DOHH2 (cell line): ENCODE measurements around the gene CD164L2.

Experiments
- H3F3A ChIP-seq: fragments of 200-600 bp; sonication (generic), shearing (Covaris generic); 2 replicates; pipeline ENCODE4 v1.6.0; 2016; ENCODE audit warnings: antibody characterized with exemption, mild to moderate bottlenecking; ENCODE audit not compliant: control insufficient read depth, insufficient read depth
- H3K27ac ChIP-seq: fragments of 200-600 bp; sonication (generic); 2 replicates; pipeline ENCODE4 v1.5.1; 2014; ENCODE audit warnings: low read depth, mild to moderate bottlenecking, low read length, moderate library complexity
- H3K27me3 ChIP-seq: fragments of 200-600 bp; sonication (generic); 2 replicates; pipeline ENCODE4 v1.6.1; 2014; ENCODE audit warnings: mild to moderate bottlenecking, low read length, mixed read lengths; ENCODE audit not compliant: control insufficient read depth
- H3K36me3 ChIP-seq: fragments of 200-600 bp; sonication (generic); 2 replicates; pipeline ENCODE4 v1.6.1; 2014; ENCODE audit warnings: mild to moderate bottlenecking, low read length, moderate library complexity, mixed read lengths; ENCODE audit not compliant: control insufficient read depth
- H3K4me1 ChIP-seq: fragments of 200-600 bp; sonication (generic); 2 replicates; pipeline ENCODE4 v1.6.1; 2014; ENCODE audit warnings: mild to moderate bottlenecking, low read length, mixed read lengths; ENCODE audit not compliant: control insufficient read depth
- H3K4me2 ChIP-seq: fragments of 200-600 bp; sonication (generic); 2 replicates; pipeline ENCODE4 v1.6.0; 2014; ENCODE audit warnings: mild to moderate bottlenecking, low read length, moderate library complexity
- H3K4me3 ChIP-seq: fragments of 200-600 bp; sonication (generic); 2 replicates; pipeline ENCODE4 v1.5.1; 2014; ENCODE audit warnings: mild to moderate bottlenecking, low read length, mixed read lengths
- H3K79me2 ChIP-seq: fragments of 200-600 bp; sonication (generic); 2 replicates; pipeline ENCODE4 v1.6.1; 2014; ENCODE audit warnings: mild to moderate bottlenecking, low read length, mixed read lengths; ENCODE audit not compliant: control insufficient read depth
- H3K9me2 ChIP-seq: fragments of 200-600 bp; sonication (generic); replicated peaks from 2 replicates; pipeline ENCODE4 v1.6.1; 2014; ENCODE audit warnings: mild to moderate bottlenecking, low read length, mixed read lengths; ENCODE audit not compliant: control insufficient read depth
- H3K9me3 ChIP-seq: fragments of 200-600 bp; sonication (generic); 2 replicates; pipeline ENCODE4 v1.6.1; 2014; ENCODE audit warnings: antibody characterized with exemption, low read length, mixed read lengths; ENCODE audit not compliant: control insufficient read depth, insufficient read depth
- H4K20me1 ChIP-seq: fragments of 200-600 bp; sonication (generic); 2 replicates; pipeline ENCODE4 v1.6.0; 2014; ENCODE audit warnings: low read depth, mild to moderate bottlenecking, antibody characterized with exemption, low read length, moderate library complexity; ENCODE audit not compliant: control insufficient read depth, insufficient read depth
- CTCF ChIP-seq: fragments of 200-600 bp; sonication (generic); IDR thresholded peaks from one replicate; pipeline ENCODE4 v1.5.1; 2014; ENCODE audit warnings: antibody characterized with exemption, mild to moderate bottlenecking, low read depth, low read length; ENCODE audit not compliant: poor library complexity, severe bottlenecking
- EZH2phosphoT487 ChIP-seq: fragments of 200-600 bp; sonication (generic); IDR thresholded peaks from 2 replicates; pipeline ENCODE4 v1.6.1; 2017; ENCODE audit warnings: borderline replicate concordance, mild to moderate bottlenecking, antibody characterized with exemption, low read length, moderate library complexity, mixed read lengths

CD164L2 gene

GRCh38 chr1:27360159-27361043 lies 22.7 kb downstream of the CD164L2 start:
- no peak for TF ChIP-seq EZH2phosphoT487
- no peak for TF ChIP-seq CTCF
- no peaks in the 10 kb centered on the region for H3K79me2 ChIP-seq
- no peaks in the 10 kb centered on the region for H4K20me1 ChIP-seq
- peak overlapping the region; percentile 86 for H3K4me3 ChIP-seq
- H3K9me2 ChIP-seq: no peaks in the 10 kb centered on the region
- H3K36me3 ChIP-seq: no peaks in the 10 kb centered on the region
- peaks cover 35% of the 10 kb centered on the region for H3K4me1 ChIP-seq
- no peaks in the 10 kb centered on the region for H3K9me3 ChIP-seq
- peak overlapping the region; percentile 100 for H3K4me2 ChIP-seq
- no peaks in the 10 kb centered on the region for H3F3A ChIP-seq
- H3K27me3 ChIP-seq: peaks cover 29% of the 10 kb centered on the region
- H3K27ac ChIP-seq: no peak overlapping the region

DNA sequence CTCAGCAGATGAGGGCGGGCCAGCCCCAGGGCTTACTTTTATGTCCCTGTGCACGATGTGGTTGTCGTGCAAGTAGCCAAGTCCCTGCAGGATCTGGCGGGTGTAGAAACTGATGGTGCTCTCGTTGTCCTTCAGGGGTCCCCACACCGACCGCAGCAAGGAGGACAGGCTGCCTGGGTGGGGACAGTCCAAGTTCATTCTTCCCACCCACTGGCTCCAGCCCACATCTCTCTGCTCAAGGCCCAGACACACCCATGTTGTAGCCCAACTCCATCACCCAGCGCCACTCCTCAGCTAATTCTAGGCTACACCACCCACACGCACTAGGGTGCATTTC lies 23.3 kb downstream of the CD164L2 start:
- no peaks in the 10 kb centered on the region for H3K9me2 ChIP-seq

GRCh38 chr1:27358928-27359313 lies 24.2 kb downstream of the CD164L2 start:
- Histone ChIP-seq H3K4me3 (no peak overlapping the region), H3K9me3 (no peaks in the 10 kb centered on the region), H3K9me2 (no peaks in the 10 kb centered on the region), H3K4me2 (no peak overlapping the region), H3K4me1 (peaks cover 25% of the 10 kb centered on the region), H3K27ac (no peak overlapping the region), H3K79me2 (no peaks in the 10 kb centered on the region), H3K27me3 (peaks cover 29% of the 10 kb centered on the region), H4K20me1 (no peaks in the 10 kb centered on the region), H3F3A (no peaks in the 10 kb centered on the region), H3K36me3 (no peaks in the 10 kb centered on the region)
- TF ChIP-seq EZH2phosphoT487 (no peak), CTCF (no peak)

More for the DNA sequence above, 23.3 kb downstream of the CD164L2 start:
- Histone ChIP-seq H3F3A (no peaks in the 10 kb centered on the region), H3K27me3 (peaks cover 29% of the 10 kb centered on the region), H3K4me3 (peak overlapping the region; percentile 86), H3K4me2 (peak overlapping the region; percentile 100), H3K4me1 (peaks cover 29% of the 10 kb centered on the region), H3K79me2 (no peaks in the 10 kb centered on the region), H3K27ac (no peak overlapping the region), H4K20me1 (no peaks in the 10 kb centered on the region), H3K9me3 (no peaks in the 10 kb centered on the region), H3K36me3 (no peaks in the 10 kb centered on the region)
- TF ChIP-seq CTCF (no peak), EZH2phosphoT487 (no peak)
